Erythroblast (primary cell): ENCODE measurements around the gene SPINK14.
A peak's percentile ranks its signal among the peaks of the same experiment; 100 is the strongest.

Source experiments
- DNase-seq, 2 experiments: peaks; one replicate each; lab custom pipeline; 2025; lab: John Stamatoyannopoulos, UW
- GATA1 ChIP-seq: IDR thresholded peaks from 2 replicates; pipeline ENCODE4 v1.6.1; 2011; ENCODE audit warnings: low read depth, mild to moderate bottlenecking, control low read depth, low read length, moderate library complexity
- POLR2A ChIP-seq: IDR thresholded peaks from 2 replicates; pipeline ENCODE4 v1.6.1; 2011; ENCODE audit warnings: mild to moderate bottlenecking, low read length

SPINK14 gene

GRCh38 chr5:148166550-148167283 is 1.6 kb upstream of the SPINK14 start:
- no peak for DNase-seq
- no peak for TF ChIP-seq GATA1
- no peak for TF ChIP-seq POLR2A

- no peak for TF ChIP-seq POLR2A
- no peak for TF ChIP-seq GATA1
- DNase-seq, result no peak
Observed at GRCh38 chr5:148172377-148172776, 4.0 kb downstream of the SPINK14 start.

- no peak for DNase-seq
- TF ChIP-seq GATA1 (no peak), POLR2A (no peak)
Observed at GRCh38 chr5:148176480-148176879, 8.1 kb downstream of the SPINK14 start.

GRCh38 chr5:148177207-148177606 is 8.9 kb downstream of the SPINK14 start:
- TF ChIP-seq POLR2A (no peak), GATA1 (no peak)
- no peak for DNase-seq

GRCh38 chr5:148179234-148179824 is 11.0 kb downstream of the SPINK14 start:
- TF ChIP-seq POLR2A, result no peak
- TF ChIP-seq GATA1, result no peak
- peak; percentile 64 to 72 for DNase-seq

GRCh38 chr5:148186248-148187003 is 18.1 kb downstream of the SPINK14 start:
- TF ChIP-seq GATA1 (no peak), POLR2A (no peak)
- no peak for DNase-seq

GRCh38 chr5:148191010-148191409 is 22.7 kb downstream of the SPINK14 start:
- TF ChIP-seq POLR2A, result no peak
- TF ChIP-seq GATA1, result no peak
- DNase-seq, result no peak

- DNase-seq, result no peak
- TF ChIP-seq POLR2A (no peak), GATA1 (no peak)
Observed at GRCh38 chr5:148193202-148193601, 24.9 kb downstream of the SPINK14 start.

GRCh38 chr5:148201151-148201550 is 32.8 kb downstream of the SPINK14 start:
- no peak for DNase-seq

GRCh38 chr5:148202531-148203203 is 34.3 kb downstream of the SPINK14 start, which contains the start of gene SPINK6:
SPINK6 (plus strand) TSS chr5:148203042; CDS start chr5:148203097, 55 bp downstream.
- no peak for DNase-seq
- TF ChIP-seq GATA1 (no peak), POLR2A (no peak)

More at GRCh38 chr5:148201151-148201550, 32.8 kb downstream of the SPINK14 start:
- TF ChIP-seq POLR2A (no peak), GATA1 (no peak)

GRCh38 chr5:148205044-148205806 is 36.9 kb downstream of the SPINK14 start:
- TF ChIP-seq POLR2A (no peak), GATA1 (no peak)
- DNase-seq, result no peak

GRCh38 chr5:148205865-148206264 is 37.5 kb downstream of the SPINK14 start:
- TF ChIP-seq GATA1 (no peak), POLR2A (no peak)
- DNase-seq, result no peak

GRCh38 chr5:148206620-148207019 is 38.3 kb downstream of the SPINK14 start:
- no peak for DNase-seq
- TF ChIP-seq GATA1, result no peak
- no peak for TF ChIP-seq POLR2A

- no peak for TF ChIP-seq POLR2A
- no peak for TF ChIP-seq GATA1
- no peak for DNase-seq
Observed at GRCh38 chr5:148208226-148208625, 39.9 kb downstream of the SPINK14 start.
